ENCODE measurements around the gene EIF3K.
A peak's percentile ranks its signal among the peaks of the same experiment; 100 is the strongest.

EIF3K gene

GRCh38 chr19:38658462-38659306 is 39.7 kb downstream of the EIF3K start:
- H3K4me3 ChIP-seq (ENCODE audit: low read length), result peak overlapping the region; percentile 37
- TF ChIP-seq CTCF (conservative IDR thresholded peaks at IDR 0.05; ENCODE audit: low read length), result no peak
- DNase-seq (ENCODE audit: low read depth), result peak; percentile 100

- no peak for TF ChIP-seq CTCF (conservative IDR thresholded peaks at IDR 0.05; ENCODE audit: low read length)
- H3K4me3 ChIP-seq (ENCODE audit: low read length), result no peak overlapping the region
- no peak for DNase-seq (ENCODE audit: low read depth)
Measured at GRCh38 chr19:38660724-38661123, 41.7 kb downstream of the EIF3K start.

GRCh38 chr19:38661136-38661535 is 42.1 kb downstream of the EIF3K start:
- no peak for TF ChIP-seq CTCF (conservative IDR thresholded peaks at IDR 0.05; ENCODE audit: low read length)

GRCh38 chr19:38661996-38662395 is 43.0 kb downstream of the EIF3K start:
- no peak for TF ChIP-seq CTCF (conservative IDR thresholded peaks at IDR 0.05; ENCODE audit: low read length)
- no peak for DNase-seq (ENCODE audit: low read depth)
- H3K4me3 ChIP-seq (ENCODE audit: low read length), result no peak overlapping the region

More at GRCh38 chr19:38661136-38661535, 42.1 kb downstream of the EIF3K start:
- peak; percentile 54 for DNase-seq (ENCODE audit: low read depth)
- H3K4me3 ChIP-seq (ENCODE audit: low read length), result no peak overlapping the region

- no peak for DNase-seq (ENCODE audit: low read depth)
- H3K4me3 ChIP-seq (ENCODE audit: low read length), result no peak overlapping the region
- no peak for TF ChIP-seq CTCF (conservative IDR thresholded peaks at IDR 0.05; ENCODE audit: low read length)
Measured at GRCh38 chr19:38662537-38663155, 43.7 kb downstream of the EIF3K start.

- no peak for TF ChIP-seq CTCF (conservative IDR thresholded peaks at IDR 0.05; ENCODE audit: low read length)
- H3K4me3 ChIP-seq (ENCODE audit: low read length), result no peak overlapping the region
Measured at GRCh38 chr19:38663156-38663651, 44.2 kb downstream of the EIF3K start.

More at GRCh38 chr19:38663156-38663651, 44.2 kb downstream of the EIF3K start:
- DNase-seq (ENCODE audit: low read depth), result no peak

Data from AG10803 (cell line).